ENCODE measurements around the gene ITGB2.
"Not testable (repeated sequence)": the region's sequence is repeated elsewhere in the genome, so short reads cannot be mapped to it uniquely, and the experiment has no call there.

Gene ITGB2

DNA sequence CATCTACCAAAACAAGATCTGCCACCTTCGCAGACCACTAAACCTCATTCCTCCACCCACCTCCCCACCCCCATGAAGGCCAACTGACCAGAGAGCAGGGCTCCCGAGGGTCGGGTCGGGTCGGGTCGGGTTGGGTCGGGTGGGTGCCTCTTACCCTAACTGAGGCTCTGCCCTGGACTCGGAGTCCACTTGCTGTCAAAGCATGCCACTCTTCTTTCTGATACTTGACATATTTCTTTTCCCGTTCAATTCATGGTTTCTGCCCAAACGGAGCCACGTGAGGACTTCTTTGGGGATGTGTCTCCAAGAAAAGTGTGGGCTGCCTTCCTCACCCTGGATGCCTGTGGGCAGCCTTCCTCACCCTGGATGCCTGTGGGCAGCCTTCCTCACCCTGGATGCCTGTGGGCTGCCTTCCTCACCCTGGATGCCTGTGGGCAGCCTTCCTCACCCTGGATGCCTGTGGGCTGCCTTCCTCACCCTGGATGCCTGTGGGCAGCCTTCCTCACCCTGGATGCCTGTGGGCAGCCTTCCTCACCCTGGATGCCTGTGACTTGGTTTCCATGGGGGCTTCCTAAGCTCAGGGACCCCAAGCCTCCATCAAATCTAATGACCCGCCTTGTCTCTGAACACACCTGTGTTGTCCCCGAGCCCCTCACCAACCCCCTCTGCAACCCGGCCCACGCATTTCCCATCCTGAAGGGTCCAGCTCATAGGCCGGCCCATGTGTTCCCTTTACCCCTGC, 8.0 kb upstream of the ITGB2 start:
- Mint-ChIP-seq H3K27ac (peak overlapping the region; percentile 96), H3K4me3 (peak overlapping the region; percentile 78), H3K4me1 (ENCODE audit: low read depth) (peaks cover 76% of the 10 kb centered on the region)
- H3K27me3 Mint-ChIP-seq; H3K9me3 Mint-ChIP-seq; H3K36me3 Mint-ChIP-seq (ENCODE audit: low read depth); DNase-seq: not testable (repeated sequence)

DNA sequence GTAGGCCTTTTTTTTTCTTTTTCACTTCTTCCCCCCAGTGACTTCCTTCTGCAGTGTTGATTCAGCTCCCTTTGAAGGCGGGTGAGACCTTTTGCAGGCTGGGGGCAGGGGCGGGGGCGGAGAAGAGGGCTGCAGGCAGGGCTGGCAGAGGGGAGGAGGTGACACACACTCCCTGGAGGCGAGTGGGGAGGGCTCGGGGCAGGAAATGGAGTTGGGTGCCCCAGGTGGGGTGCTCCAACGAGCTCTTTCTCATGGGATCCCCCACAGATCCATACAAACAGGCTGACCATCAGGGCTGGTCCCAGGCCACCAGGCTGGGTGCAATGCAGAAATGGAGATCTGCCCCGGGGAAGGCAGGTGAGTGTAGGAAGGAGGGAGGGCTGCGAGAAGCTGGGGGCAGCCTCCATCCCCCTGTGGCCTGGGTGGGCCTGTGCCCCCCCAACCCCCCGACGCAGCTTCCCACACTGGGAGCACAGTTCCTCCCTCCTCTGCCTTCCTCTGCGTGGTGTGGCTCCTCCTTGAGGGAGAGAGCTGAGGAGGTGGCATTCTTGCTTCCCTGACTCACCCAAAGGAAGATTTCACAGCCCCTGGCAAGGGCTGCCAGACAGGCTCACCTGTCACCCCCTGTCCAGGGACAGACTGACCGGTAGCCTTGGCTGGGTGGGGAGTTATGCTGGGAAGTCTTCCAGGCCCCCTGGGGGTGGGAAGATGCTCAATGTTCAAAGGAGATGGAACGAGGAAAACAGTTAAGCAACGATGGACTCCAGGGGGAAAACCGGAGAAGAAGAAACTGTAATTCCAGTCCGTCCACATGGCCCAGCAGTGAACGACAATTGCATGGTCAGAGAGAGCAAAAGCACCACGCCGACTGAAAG, 7.1 kb upstream of the ITGB2 start:
- Mint-ChIP-seq H3K4me1 (ENCODE audit: low read depth) (peaks cover 81% of the 10 kb centered on the region), H3K4me3 (peak overlapping the region; percentile 78), H3K9me3 (no peaks in the 10 kb centered on the region), H3K27ac (peak overlapping the region; percentile 96), H3K27me3 (no peaks in the 10 kb centered on the region), H3K36me3 (ENCODE audit: low read depth) (peaks cover 2% of the 10 kb centered on the region)
- DNase-seq, result peak; percentile 87

DNA sequence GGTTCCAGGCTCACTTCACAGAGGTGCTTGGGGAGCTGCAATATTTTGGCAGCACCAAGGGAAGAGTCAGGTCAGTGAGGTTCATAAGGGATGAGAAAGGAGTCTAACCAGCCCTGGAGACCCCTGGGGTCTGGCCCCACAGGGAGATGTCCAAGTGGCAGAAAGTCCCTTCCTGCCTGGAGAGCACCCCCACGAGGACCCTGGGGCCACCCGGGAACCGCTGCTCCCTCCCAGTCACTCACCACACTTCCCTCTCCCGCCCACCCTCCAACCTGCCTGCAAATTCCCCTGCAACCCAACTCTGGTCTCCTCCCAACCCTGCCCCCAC, 6.5 kb upstream of the ITGB2 start:
- Mint-ChIP-seq H3K4me1 (ENCODE audit: low read depth) (peaks cover 86% of the 10 kb centered on the region), H3K27ac (peak overlapping the region; percentile 96), H3K4me3 (peak overlapping the region; percentile 78), H3K36me3 (ENCODE audit: low read depth) (peaks cover 3% of the 10 kb centered on the region), H3K9me3 (no peaks in the 10 kb centered on the region), H3K27me3 (no peaks in the 10 kb centered on the region)
- DNase-seq, result no peak

DNA sequence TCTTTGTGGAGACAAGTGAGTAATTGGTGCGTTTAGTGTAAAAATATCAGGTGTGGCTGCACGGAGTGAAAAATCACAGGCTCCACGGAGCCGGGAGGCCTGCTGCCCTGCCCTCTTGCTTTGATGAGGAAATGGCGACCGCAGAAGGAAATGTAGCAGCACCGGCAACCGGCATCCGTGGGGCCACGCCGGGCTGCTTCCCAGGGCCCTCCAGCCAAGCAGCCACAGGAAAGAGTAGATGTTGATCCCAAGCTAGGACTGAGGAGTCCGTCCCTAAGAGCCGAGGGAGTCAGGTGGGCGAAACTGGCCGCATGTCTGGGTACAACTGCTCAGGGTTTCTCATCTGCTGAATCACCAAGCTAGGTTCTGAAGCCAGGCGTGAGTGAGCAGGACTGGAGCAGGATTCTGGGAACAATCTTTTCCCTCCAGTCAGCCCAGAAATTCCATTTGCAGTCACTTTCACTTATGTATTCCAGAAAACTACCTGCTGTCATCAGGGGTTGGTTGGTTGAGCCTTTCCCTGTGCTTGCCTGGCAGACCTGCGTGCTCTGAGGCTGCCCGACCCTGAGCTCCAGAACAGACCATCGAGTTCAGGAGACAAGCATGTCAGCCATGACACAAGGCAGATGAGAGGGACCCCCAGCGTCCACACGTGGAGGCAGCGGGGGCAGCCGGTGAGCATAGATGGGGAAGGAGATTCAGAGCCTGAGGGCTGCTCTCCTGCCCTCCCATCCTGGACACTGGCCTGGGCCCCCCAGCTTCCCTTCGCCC, 5.8 kb upstream of the ITGB2 start:
- Mint-ChIP-seq H3K4me3 (peak overlapping the region; percentile 78), H3K36me3 (ENCODE audit: low read depth) (peaks cover 3% of the 10 kb centered on the region), H3K4me1 (ENCODE audit: low read depth) (peaks cover 90% of the 10 kb centered on the region), H3K27me3 (no peaks in the 10 kb centered on the region), H3K9me3 (no peaks in the 10 kb centered on the region), H3K27ac (peak overlapping the region; percentile 96)
- peak; percentile 70 for DNase-seq

DNA sequence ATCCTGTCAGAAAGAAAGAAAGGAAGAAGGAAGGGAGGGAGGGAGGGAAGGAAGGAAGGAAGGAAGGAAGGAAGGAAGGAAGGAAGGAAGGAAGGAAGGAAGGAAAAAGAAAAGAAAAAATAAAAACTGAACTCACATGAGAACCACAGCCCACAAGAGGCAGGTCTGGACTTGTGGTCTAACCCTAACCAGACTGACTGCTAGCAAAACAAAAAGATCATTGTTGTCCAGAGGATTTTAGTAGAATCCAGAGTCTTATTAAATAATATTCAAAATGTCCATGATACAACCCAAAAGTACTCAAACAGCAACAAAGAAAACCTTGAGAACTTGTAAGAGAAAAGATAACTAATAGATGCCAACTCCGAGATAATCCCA, 4.7 kb upstream of the ITGB2 start:
- Mint-ChIP-seq H3K4me3 (peak overlapping the region; percentile 94), H3K4me1 (ENCODE audit: low read depth) (peaks cover 86% of the 10 kb centered on the region), H3K27me3 (no peaks in the 10 kb centered on the region), H3K27ac (peak overlapping the region; percentile 92), H3K36me3 (ENCODE audit: low read depth) (peaks cover 14% of the 10 kb centered on the region), H3K9me3 (no peaks in the 10 kb centered on the region)
- no peak for DNase-seq

- H3K4me1 Mint-ChIP-seq (ENCODE audit: low read depth), result peaks cover 80% of the 10 kb centered on the region
- no peaks in the 10 kb centered on the region for H3K27me3 Mint-ChIP-seq
- peaks cover 18% of the 10 kb centered on the region for H3K36me3 Mint-ChIP-seq (ENCODE audit: low read depth)
- H3K27ac Mint-ChIP-seq, result peak overlapping the region; percentile 92
- no peak for DNase-seq
- H3K4me3 Mint-ChIP-seq, result peak overlapping the region; percentile 94
- no peaks in the 10 kb centered on the region for H3K9me3 Mint-ChIP-seq
Measured at GRCh38 chr21:44924606-44925377, 4.1 kb upstream of the ITGB2 start.

- H3K27ac Mint-ChIP-seq, result peak overlapping the region; percentile 92
- no peaks in the 10 kb centered on the region for H3K27me3 Mint-ChIP-seq
- H3K4me3 Mint-ChIP-seq, result peak overlapping the region; percentile 94
- peaks cover 27% of the 10 kb centered on the region for H3K36me3 Mint-ChIP-seq (ENCODE audit: low read depth)
- peaks cover 73% of the 10 kb centered on the region for H3K4me1 Mint-ChIP-seq (ENCODE audit: low read depth)
- H3K9me3 Mint-ChIP-seq, result no peaks in the 10 kb centered on the region
- no peak for DNase-seq
Measured at GRCh38 chr21:44923480-44924084, 2.9 kb upstream of the ITGB2 start.

DNA sequence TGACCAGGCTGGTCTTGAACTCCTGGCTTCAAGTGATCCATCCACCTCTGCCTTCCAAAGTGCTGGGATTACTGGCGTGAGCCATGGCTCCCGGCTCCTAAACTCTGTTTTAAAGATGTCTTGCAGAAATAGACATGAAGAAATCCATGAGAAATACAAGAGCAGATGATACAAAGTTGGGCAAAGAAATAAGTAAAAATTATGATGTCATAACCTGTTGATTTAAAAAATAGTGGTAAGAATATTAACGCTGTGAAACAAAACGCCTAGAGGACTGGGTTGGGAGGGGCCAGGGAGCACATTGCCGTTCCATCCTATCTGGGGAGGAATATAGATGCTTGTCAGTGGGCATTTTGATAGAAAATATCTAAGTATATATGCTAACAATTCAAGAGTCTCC, 1.2 kb upstream of the ITGB2 start:
- peak overlapping the region; percentile 88 for H3K27ac Mint-ChIP-seq
- peaks cover 43% of the 10 kb centered on the region for H3K36me3 Mint-ChIP-seq (ENCODE audit: low read depth)
- peak overlapping the region; percentile 94 for H3K4me3 Mint-ChIP-seq
- H3K4me1 Mint-ChIP-seq (ENCODE audit: low read depth), result peaks cover 74% of the 10 kb centered on the region
- no peaks in the 10 kb centered on the region for H3K9me3 Mint-ChIP-seq
- H3K27me3 Mint-ChIP-seq, result no peaks in the 10 kb centered on the region
- DNase-seq, result no peak

DNA sequence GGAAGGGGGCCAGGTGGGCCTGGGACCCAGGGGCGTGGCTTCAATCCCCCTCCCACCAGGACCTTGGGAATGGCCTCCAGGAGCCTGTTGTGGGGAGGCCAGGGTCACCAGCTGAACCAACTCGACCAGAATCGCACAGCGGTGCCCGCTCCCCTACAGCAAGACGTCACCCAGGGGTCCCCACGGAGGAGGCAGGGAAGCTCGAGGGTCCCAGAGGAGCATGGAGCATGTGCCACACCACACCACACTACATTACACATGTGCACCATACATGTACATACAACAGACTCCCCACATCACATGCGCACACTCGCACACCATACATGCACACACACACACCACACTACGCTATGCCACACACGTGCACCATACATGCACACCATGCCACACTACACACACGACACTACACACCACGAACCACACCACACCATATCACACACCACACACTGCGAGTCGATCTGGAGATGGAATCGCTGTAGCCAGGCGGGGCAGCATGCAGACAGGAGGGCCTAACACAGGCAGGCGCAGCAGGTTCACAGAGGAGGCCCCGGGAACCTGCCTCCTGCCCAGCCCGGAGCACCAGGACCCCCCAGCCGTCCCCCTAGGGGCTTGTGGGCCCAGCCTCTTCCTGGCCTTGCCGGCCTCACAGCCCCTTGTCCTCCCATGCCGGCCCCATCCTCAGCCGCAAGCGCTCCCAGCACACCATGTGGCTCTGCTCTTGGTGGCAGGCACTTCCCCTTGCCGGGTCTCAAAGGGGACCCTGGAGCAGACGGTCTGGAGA, 596 bp downstream of the ITGB2 start:
- Mint-ChIP-seq H3K9me3 (no peaks in the 10 kb centered on the region), H3K36me3 (ENCODE audit: low read depth) (peaks cover 55% of the 10 kb centered on the region), H3K4me1 (ENCODE audit: low read depth) (peaks cover 75% of the 10 kb centered on the region), H3K27me3 (no peaks in the 10 kb centered on the region), H3K27ac (peak overlapping the region; percentile 94), H3K4me3 (peak overlapping the region; percentile 94)
- peak; percentile 68 for DNase-seq

- DNase-seq, result no peak
- H3K4me1 Mint-ChIP-seq (ENCODE audit: low read depth), result peaks cover 75% of the 10 kb centered on the region
- peak overlapping the region; percentile 94 for H3K27ac Mint-ChIP-seq
- H3K27me3 Mint-ChIP-seq, result no peaks in the 10 kb centered on the region
- no peaks in the 10 kb centered on the region for H3K9me3 Mint-ChIP-seq
- peak overlapping the region; percentile 94 for H3K4me3 Mint-ChIP-seq
- H3K36me3 Mint-ChIP-seq (ENCODE audit: low read depth), result peaks cover 58% of the 10 kb centered on the region
Measured at GRCh38 chr21:44919111-44919912, 1.4 kb downstream of the ITGB2 start.

DNA sequence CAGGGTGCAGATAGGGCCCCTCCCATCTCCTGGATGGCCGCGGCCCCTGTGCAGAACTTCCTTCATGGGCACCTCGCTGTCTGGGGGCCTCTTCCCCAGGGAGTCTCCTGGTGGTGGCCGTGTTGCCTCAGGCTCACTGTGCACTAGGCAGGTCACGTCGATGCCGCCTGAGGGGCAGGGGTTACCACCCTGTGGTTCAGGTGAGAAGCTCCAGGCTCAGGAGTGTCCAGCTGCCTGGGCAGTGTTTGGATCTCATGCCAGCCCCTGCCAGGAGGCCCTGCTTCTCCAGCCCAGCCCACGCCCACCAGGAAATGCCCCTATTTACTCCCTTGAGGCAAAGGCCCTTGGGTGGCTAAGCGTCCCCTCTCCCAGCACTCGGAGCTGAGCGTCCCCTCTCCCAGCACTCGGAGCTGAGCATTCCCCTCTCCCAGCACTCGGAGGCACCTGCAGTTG, 2.1 kb downstream of the ITGB2 start:
- Mint-ChIP-seq H3K27me3 (no peaks in the 10 kb centered on the region), H3K27ac (peak overlapping the region; percentile 95), H3K4me3 (peak overlapping the region; percentile 94), H3K9me3 (no peaks in the 10 kb centered on the region), H3K36me3 (ENCODE audit: low read depth) (peaks cover 59% of the 10 kb centered on the region), H3K4me1 (ENCODE audit: low read depth) (peaks cover 74% of the 10 kb centered on the region)
- DNase-seq, result no peak

DNA sequence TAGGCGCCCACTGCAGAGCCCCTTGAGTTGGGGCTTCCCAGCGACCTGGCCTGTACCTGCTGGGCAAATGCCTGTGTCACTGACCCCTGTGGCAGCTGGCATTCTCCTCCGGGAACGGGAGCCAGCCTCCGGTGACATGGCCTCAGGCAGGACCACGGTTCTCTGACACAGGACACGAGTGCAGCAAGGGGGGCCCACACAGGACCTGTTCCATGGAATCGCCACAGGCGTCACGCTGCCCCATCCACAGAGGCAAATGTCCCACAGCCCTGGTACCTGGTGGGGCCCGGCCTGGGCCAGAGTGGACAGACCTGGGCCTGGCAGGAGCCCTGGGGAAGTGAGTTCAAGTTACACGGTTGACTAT, 2.6 kb downstream of the ITGB2 start:
- no peaks in the 10 kb centered on the region for H3K27me3 Mint-ChIP-seq
- DNase-seq, result no peak
- peaks cover 74% of the 10 kb centered on the region for H3K4me1 Mint-ChIP-seq (ENCODE audit: low read depth)
- H3K4me3 Mint-ChIP-seq, result peak overlapping the region; percentile 94
- H3K27ac Mint-ChIP-seq, result peak overlapping the region; percentile 95
- H3K36me3 Mint-ChIP-seq (ENCODE audit: low read depth), result peaks cover 59% of the 10 kb centered on the region
- H3K9me3 Mint-ChIP-seq, result no peaks in the 10 kb centered on the region

All from activated T-cell treated with anti-CD3 and anti-CD28 coated beads, Interleukin-2, amount 50 U/mL, for 24 hours (primary cell).